Measurements from ENCODE around the gene INSRR. TPM values are rescaled to one million over a fixed set of nuclear protein-coding genes. Genes with fewer than 3 reads are reported as not detected.
A peak's percentile ranks its signal among the peaks of the same experiment; 100 is the strongest.

INSRR gene
- total and polyA plus RNA-seq, 9 of the 15 experiments (the other 6 are each of a cell fraction or from before 2014, with no cell fraction given): 0.03 to 0.18 (median 0.06) TPM; not detected in 3

- peak; percentile 51; the same call in 1 of the 2 replicates for TF ChIP-seq VEZF1 (CRISPR knock-in tag; IDR thresholded peaks at IDR 0.05)
- no peak for TF ChIP-seq E2F3 (CRISPR knock-in tag; IDR thresholded peaks at IDR 0.05)
- no peak for TF ChIP-seq SPI1 (IDR thresholded peaks at IDR 0.05; ENCODE audit: borderline replicate concordance, low read depth, low read length)
- TF ChIP-seq ZNF76 (CRISPR knock-in tag; IDR thresholded peaks at IDR 0.05; ENCODE audit: borderline replicate concordance): 0 out of 2 replicates have a peak, but pooled peaks have one; percentile 63
- TF ChIP-seq PHB2 (IDR thresholded peaks at IDR 0.05; ENCODE audit: low read depth): no peak
- no peak for TF ChIP-seq CEBPZ (IDR thresholded peaks at IDR 0.05; ENCODE audit: borderline replicate concordance, low read depth, low read length)
- TF ChIP-seq ZNF3 (CRISPR knock-in tag; IDR thresholded peaks at IDR 0.05): no peak
- 0 out of 2 replicates have a peak, but pooled peaks have one; percentile 22 for TF ChIP-seq ZNF239 (CRISPR knock-in tag; IDR thresholded peaks at IDR 0.05)
- TF ChIP-seq ZNF778 (CRISPR knock-in tag; IDR thresholded peaks at IDR 0.05): no peak
- TF ChIP-seq EP300 (IDR thresholded peaks at IDR 0.05; ENCODE audit: low read length): peak; percentile 56; the same call in 1 of the 2 replicates
- TF ChIP-seq MYC (IDR thresholded peaks at IDR 0.05; ENCODE audit: low read depth, low read length): peak; percentile 80
- TF ChIP-seq MYC (CRISPR knock-in tag; IDR thresholded peaks at IDR 0.05; ENCODE audit: borderline replicate concordance, low read depth): no peak
- TF ChIP-seq CEBPB (tag; IDR thresholded peaks at IDR 0.05): no peak
- no peak for TF ChIP-seq TEAD2 (tag; IDR thresholded peaks at IDR 0.05)
- no peak; the same call in 1 of the 2 replicates for TF ChIP-seq JUND (IDR thresholded peaks at IDR 0.05; ENCODE audit: borderline replicate concordance, low read depth, low read length)
- TF ChIP-seq JUND (tag; IDR thresholded peaks at IDR 0.05; ENCODE audit: borderline replicate concordance, low read depth, low read length): no peak; the same call in 2 of the 3 replicates
- no peak for TF ChIP-seq FOXJ3 (CRISPR knock-in tag; IDR thresholded peaks at IDR 0.05)
- no peak for TF ChIP-seq HOMEZ (CRISPR knock-in tag; IDR thresholded peaks at IDR 0.05)
- TF ChIP-seq TBP (optimal IDR thresholded peaks at IDR 0.05; ENCODE audit: low read depth, low read length): no peak
- no peak for TF ChIP-seq NCOA6 (IDR thresholded peaks at IDR 0.05)
- TF ChIP-seq ZNF12 (CRISPR knock-in tag; IDR thresholded peaks at IDR 0.05): no peak
Measured at GRCh38 chr1:156882543-156882942, 23.6 kb upstream of the INSRR start (continued).

Measured in K562 (cell line).